Lung (tissue), 13 donors: ENCODE results near the gene PRPF40B. TPM values are rescaled to one million over a fixed set of nuclear protein-coding genes. Genes with fewer than 3 reads are reported as not detected.

Experiments used
- ATAC-seq: fragments of 200-7000 bp; cut with Tn5 transposase; one replicate; pipeline ENCODE4 v1.9.1; 2020; ENCODE audit warnings: moderate number of reproducible peaks; ENCODE audit not compliant: insufficient read depth, low FRiP score
- DNase-seq, 3 donors: peaks; one replicate each; pipeline ENCODE4 v3.0.0-alpha.2; 2013 to 2017
- H3K27ac ChIP-seq, 2 donors: one replicate each; pipeline ENCODE4 v1.5.1; 2013; ENCODE audit warnings: mild to moderate bottlenecking in 2 of 2, moderate library complexity in 2 of 2, control low read depth in 1 of 2, inconsistent platforms in 1 of 2, low read depth in 1 of 2, low read length in 1 of 2
- H3K27me3 ChIP-seq, 3 donors: one replicate each; pipeline ENCODE4 v1.5.1; 2013; ENCODE audit warnings: low read length in 2 of 3; ENCODE audit not compliant: control insufficient read depth in 3 of 3, insufficient read depth in 3 of 3
- H3K36me3 ChIP-seq, 4 donors: one replicate each; pipeline ENCODE4 v1.5.1; 2013; ENCODE audit warnings: low read length in 4 of 4, mild to moderate bottlenecking in 1 of 4, moderate library complexity in 1 of 4; ENCODE audit not compliant: control insufficient read depth in 4 of 4, insufficient read depth in 4 of 4
- H3K4me1 ChIP-seq, 5 donors: one replicate each; pipeline ENCODE4 v1.5.1; 2013; ENCODE audit warnings: low read length in 5 of 5, mild to moderate bottlenecking in 2 of 5, moderate library complexity in 1 of 5; ENCODE audit not compliant: control insufficient read depth in 5 of 5, insufficient read depth in 5 of 5
- H3K4me3 ChIP-seq: one replicate; pipeline ENCODE4 v1.5.1; 2013; ENCODE audit warnings: mild to moderate bottlenecking, control low read depth, moderate library complexity
- H3K9ac ChIP-seq, 2 donors: one replicate each; pipeline ENCODE4 v1.5.1; 2013; ENCODE audit warnings: low read length in 2 of 2, control low read depth in 1 of 2; ENCODE audit not compliant: insufficient read depth in 1 of 2
- H3K9me3 ChIP-seq, 4 donors: one replicate each; pipeline ENCODE4 v1.5.1; 2013; ENCODE audit warnings: low read length in 3 of 4, mild to moderate bottlenecking in 1 of 4, moderate library complexity in 1 of 4; ENCODE audit not compliant: control insufficient read depth in 4 of 4, insufficient read depth in 3 of 4
- WGBS, 2 donors: extraction: QIAGEN DNeasy Blood & Tissue Kit; methylation state at CpG; one replicate each; pipeline ENCODE4 v1.1.7; 2013; 5-methylcytosine and 5-hydroxymethylcytosine counted together
- polyA plus RNA-seq, 2 donors: library from polyadenylated mRNA; stranded (reverse); fragments of 200-250 nt; gene quantifications; one replicate each; pipeline ENCODE4 v1.2.1, GENCODE V29; 2013
- small RNA-seq: library from RNA; depleted of rRNA; stranded (forward); fragments of <200 nt; gene quantifications from one replicate; pipeline ENCODE3, GENCODE V24; 2014; ENCODE audit warnings: low replicate concordance
- total RNA-seq, 2 donors: library from RNA; depleted of rRNA in 1 of 2; stranded (reverse); fragments of >200 nt in 1 of 2; gene quantifications; one replicate each; pipeline ENCODE4 v1.2.1, GENCODE V29; 2014 to 2021
- TF ChIP-seq, protein P1 (sequence below): IDR thresholded peaks from 2 replicates; pipeline ENCODE4 v1.5.1; 2012; ENCODE audit warnings: mild to moderate bottlenecking; ENCODE audit errors: control extremely low read depth, extremely low read depth
- donor health status: control.
- donor health status: control.
- donor health status: Bipolar disorder and iron deficiency.
- donor health status: healthy.
- donor health status: DM: yes; HTN: yes; CAD: no.

The PRPF40B gene
- total and polyA plus RNA-seq, 4 donors: 10.0 to 20.0 (median 17.1) TPM

- H3K4me1 ChIP-seq: peaks cover 8 to 15% (median 9%) of the 10 kb centered on the region in 5 donors
Measured at GRCh38 chr12:49689785-49690184, 66.4 kb downstream of the PRPF40B start.

GRCh38 chr12:49692851-49693250 is 69.5 kb downstream of the PRPF40B start:
- Histone ChIP-seq H3K36me3 (no peaks in the 10 kb centered on the region), H3K9ac (no peak overlapping the region), H3K4me3 (no peak overlapping the region), H3K9me3 (no peaks in the 10 kb centered on the region), H3K27me3 (no peaks in the 10 kb centered on the region), H3K27ac (no peak overlapping the region), H3K4me1 (peaks cover 5 to 18% (median 12%) of the 10 kb centered on the region in 5 donors)
- no peak for DNase-seq
- TF ChIP-seq, protein P1, sequence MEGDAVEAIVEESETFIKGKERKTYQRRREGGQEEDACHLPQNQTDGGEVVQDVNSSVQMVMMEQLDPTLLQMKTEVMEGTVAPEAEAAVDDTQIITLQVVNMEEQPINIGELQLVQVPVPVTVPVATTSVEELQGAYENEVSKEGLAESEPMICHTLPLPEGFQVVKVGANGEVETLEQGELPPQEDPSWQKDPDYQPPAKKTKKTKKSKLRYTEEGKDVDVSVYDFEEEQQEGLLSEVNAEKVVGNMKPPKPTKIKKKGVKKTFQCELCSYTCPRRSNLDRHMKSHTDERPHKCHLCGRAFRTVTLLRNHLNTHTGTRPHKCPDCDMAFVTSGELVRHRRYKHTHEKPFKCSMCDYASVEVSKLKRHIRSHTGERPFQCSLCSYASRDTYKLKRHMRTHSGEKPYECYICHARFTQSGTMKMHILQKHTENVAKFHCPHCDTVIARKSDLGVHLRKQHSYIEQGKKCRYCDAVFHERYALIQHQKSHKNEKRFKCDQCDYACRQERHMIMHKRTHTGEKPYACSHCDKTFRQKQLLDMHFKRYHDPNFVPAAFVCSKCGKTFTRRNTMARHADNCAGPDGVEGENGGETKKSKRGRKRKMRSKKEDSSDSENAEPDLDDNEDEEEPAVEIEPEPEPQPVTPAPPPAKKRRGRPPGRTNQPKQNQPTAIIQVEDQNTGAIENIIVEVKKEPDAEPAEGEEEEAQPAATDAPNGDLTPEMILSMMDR: no peak
- 55 to 74% methylated on average over 3 of the region's 3 CpGs for WGBS, 2 donors
- ATAC-seq: no peak

More at GRCh38 chr12:49689785-49690184, 66.4 kb downstream of the PRPF40B start:
- TF ChIP-seq, protein P1: no peak
- no peaks in the 10 kb centered on the region for H3K36me3 ChIP-seq
- DNase-seq (no peak), ATAC-seq (no peak)
- H3K27ac ChIP-seq: no peak overlapping the region
- no peak overlapping the region for H3K9ac ChIP-seq
- no peaks in the 10 kb centered on the region for H3K9me3 ChIP-seq
- no peaks in the 10 kb centered on the region for H3K27me3 ChIP-seq
- no peak overlapping the region for H3K4me3 ChIP-seq

DNA sequence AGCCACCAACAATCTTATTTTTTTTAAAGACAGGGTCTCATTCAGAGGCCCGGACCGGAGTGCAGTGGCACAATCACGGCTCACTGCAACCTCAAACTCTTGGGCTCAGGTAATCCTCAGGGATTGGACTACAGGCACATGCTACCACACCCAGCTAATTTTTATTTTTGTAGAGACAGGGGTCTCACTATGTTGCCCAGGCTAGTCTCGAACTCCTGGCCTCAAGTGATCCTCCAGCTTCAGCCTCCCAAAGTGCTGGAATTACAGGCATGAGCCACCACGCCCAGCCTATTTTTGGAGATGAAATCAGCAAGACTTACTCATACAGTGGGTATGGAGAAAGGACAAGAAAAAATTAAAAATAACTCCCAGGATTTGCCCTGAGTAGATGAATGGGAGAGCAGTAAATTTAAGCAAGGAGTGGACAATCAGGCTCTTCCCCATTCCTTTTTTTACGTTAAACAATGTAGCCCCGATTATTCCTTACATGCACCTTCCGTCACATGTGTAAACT is 70.6 kb downstream of the PRPF40B start:
- Histone ChIP-seq H3K9me3 (no peaks in the 10 kb centered on the region), H3K9ac (no peak overlapping the region), H3K27me3 (no peaks in the 10 kb centered on the region), H3K4me1 (peaks cover 6 to 25% (median 14%) of the 10 kb centered on the region in 5 donors), H3K4me3 (no peak overlapping the region), H3K27ac (no peak overlapping the region), H3K36me3 (no peaks in the 10 kb centered on the region)
- ATAC-seq (no peak), DNase-seq (no peak)
- TF ChIP-seq, protein P1: no peak
- WGBS, 2 donors: 89 to 92% methylated on average over 8 of the region's 8 CpGs

Small RNA genes lying within 50 kb of the gene (small RNA-seq; reads per million reads assigned to genes)
- not detected for gene HIGD1AP9
- gene POLR2KP1: not detected
- not detected for gene RNU6-834P

Other genes with a start within 250 kb of the PRPF40B start
- gene KCNH3, start 84.5 kb upstream of the PRPF40B start, total RNA-seq: 1 to 10 TPM; 1.6 to 7.1 TPM
- 1 to 10 TPM; 1.1 to 1.6 TPM for gene KCNH3, start 84.5 kb upstream of the PRPF40B start, polyA plus RNA-seq
- 10 to 100 TPM; 35.6 to 55.8 TPM for gene MCRS1, start 55.4 kb upstream of the PRPF40B start, total RNA-seq
- gene MCRS1, start 55.4 kb upstream of the PRPF40B start, polyA plus RNA-seq: 10 to 100 TPM; 48.0 to 50.0 TPM
- gene FAM186B, start 17.9 kb upstream of the PRPF40B start, total RNA-seq: under 1 TPM; 0.54 to 0.80 TPM
- under 1 TPM; 0.17 to 0.31 TPM for gene FAM186B, start 17.9 kb upstream of the PRPF40B start, polyA plus RNA-seq
- 10 to 100 TPM; 30.9 to 51.2 TPM for gene FMNL3, start 83.8 kb downstream of the PRPF40B start, total RNA-seq
- 10 to 100 TPM; 11.5 to 13.9 TPM for gene FMNL3, start 83.8 kb downstream of the PRPF40B start, polyA plus RNA-seq
- gene TMBIM6, start 118.0 kb downstream of the PRPF40B start, total RNA-seq: 100 to 1,000 TPM; 555 to 661 TPM
- 100 to 1,000 TPM; 231 to 415 TPM for gene TMBIM6, start 118.0 kb downstream of the PRPF40B start, polyA plus RNA-seq
- gene NCKAP5L, start 204.9 kb downstream of the PRPF40B start, total RNA-seq: 10 to 100 TPM; 20.9 to 30.8 TPM
- 10 to 100 TPM; 15.7 to 19.2 TPM for gene NCKAP5L, start 204.9 kb downstream of the PRPF40B start, polyA plus RNA-seq
- 1 to 10 TPM; 2.6 to 4.4 TPM for gene BCDIN3D, start 219.5 kb downstream of the PRPF40B start, total RNA-seq
- 1 to 10 TPM; 2.6 to 3.4 TPM for gene BCDIN3D, start 219.5 kb downstream of the PRPF40B start, polyA plus RNA-seq